HCT116 (cell line): Measurements from ENCODE around the gene OR5B21. TPM values are rescaled to one million over a fixed set of nuclear protein-coding genes. Genes with fewer than 3 reads are reported as not detected.

Experiments
- ATAC-seq: fragments of 200-7000 bp; cut with Tn5 transposase; 2 replicates; pipeline ENCODE4 v1.9.1; 2020; ENCODE audit warnings: mild to moderate bottlenecking, moderate library complexity
- BruUV-seq: library from RNA; stranded (reverse); fragments of 400-500 nt; replicated peaks from 2 replicates; lab custom pipeline; 2021; lab: Mats Ljungman, UMichigan
- CTCF ChIA-PET: fragments of 300-600 bp; sonication (Branson Sonifier 250); formaldehyde crosslinking; loops from one replicate; lab custom pipeline; 2021; ENCODE audit warnings: antibody characterized with exemption; lab: Charles Lee
- POLR2A ChIA-PET: fragments of 300-600, 350-600 bp; sonication (Branson Sonifier 250); formaldehyde crosslinking; loops from one replicate; lab custom pipeline; 2021; ENCODE audit warnings: antibody characterized with exemption; lab: Charles Lee
- RAD21 ChIA-PET, 2 experiments: fragments of 300-600 bp; sonication (Branson Sonifier 250); formaldehyde crosslinking; loops; one replicate each; lab custom pipeline; 2023; ENCODE audit warnings: low total read pairs in 2 of 2; ENCODE audit not compliant: uncharacterized antibody in 2 of 2, unreplicated experiment in 2 of 2, low non-redundant PET in 1 of 2; lab: Charles Lee
- DNase-seq: peaks from one replicate; pipeline ENCODE4 v3.0.0-alpha.2; 2010; ENCODE audit warnings: low read depth, low spot score
- H2AFZ ChIP-seq: fragments of 200-600 bp; shearing (Covaris generic), sonication (generic); 2 replicates; pipeline ENCODE4 v1.6.1; 2017; ENCODE audit warnings: low read depth, mixed run types, mixed read lengths, antibody characterized with exemption, low read length; ENCODE audit not compliant: poor library complexity, severe bottlenecking
- H3K27ac ChIP-seq: 2 replicates; pipeline ENCODE4 v1.5.1; 2012; ENCODE audit warnings: low read depth, low read length
- H3K27me3 ChIP-seq: fragments of 200-600 bp; sonication (generic); 2 replicates; pipeline ENCODE4 v1.6.1; 2016; ENCODE audit warnings: mixed run types, low read length, mixed read lengths; ENCODE audit not compliant: insufficient read depth
- H3K36me3 ChIP-seq, 2 experiments: fragments of 200-500 bp in 1 of 2; fragments of 200-600 bp in 1 of 2; sonication (Bioruptor generic) in 1 of 2; sonication (generic) in 1 of 2; 2 replicates each; pipeline versions ENCODE4 v1.5.1 to v1.6.1; 2014 to 2016; ENCODE audit warnings: low read length in 2 of 2, inconsistent platforms in 1 of 2, mixed read lengths in 1 of 2, mixed run types in 1 of 2; ENCODE audit not compliant: insufficient read depth in 2 of 2, control insufficient read depth in 1 of 2
- H3K4me1 ChIP-seq, 2 experiments: fragments of 200-600 bp in 1 of 2; sonication (generic) in 1 of 2; 2 replicates each; pipeline versions ENCODE4 v1.5.1 to v1.6.1; 2012 to 2017; ENCODE audit warnings: low read length in 2 of 2, inconsistent platforms in 1 of 2, mild to moderate bottlenecking in 1 of 2, mixed read lengths in 1 of 2, mixed run types in 1 of 2, moderate library complexity in 1 of 2; ENCODE audit not compliant: insufficient read depth in 2 of 2, control insufficient read depth in 1 of 2
- H3K4me2 ChIP-seq: fragments of 200-600 bp; sonication (generic); 2 replicates; pipeline ENCODE4 v1.6.1; 2017; ENCODE audit warnings: mixed run types, low read length, mixed read lengths
- H3K4me3 ChIP-seq, 2 experiments: fragments of 200-600 bp in 1 of 2; sonication (generic) in 1 of 2; replicated peaks in 1 of 2; 2 replicates each; pipeline ENCODE4 v1.5.1; 2011 to 2016; ENCODE audit warnings: low read length in 2 of 2, control low read depth in 1 of 2, low read depth in 1 of 2, mild to moderate bottlenecking in 1 of 2, mixed read lengths in 1 of 2, mixed run types in 1 of 2
- H3K79me2 ChIP-seq: fragments of 200-600 bp; sonication (generic); 2 replicates; pipeline ENCODE4 v1.6.1; 2017; ENCODE audit warnings: mild to moderate bottlenecking, mixed run types, low read length, moderate library complexity, mixed read lengths; ENCODE audit not compliant: insufficient read depth
- H3K9ac ChIP-seq: fragments of 200-600 bp; sonication (generic); 2 replicates; pipeline ENCODE4 v1.6.1; 2016; ENCODE audit warnings: low read length, mixed read lengths
- H3K9me2 ChIP-seq: fragments of 200-600 bp; sonication (generic), shearing (Covaris generic); 2 replicates; pipeline ENCODE4 v1.6.1; 2017; ENCODE audit warnings: mixed run types, mild to moderate bottlenecking, moderate library complexity; ENCODE audit not compliant: insufficient read depth
- H3K9me3 ChIP-seq, 2 experiments: fragments of 200-500 bp in 1 of 2; fragments of 200-600 bp in 1 of 2; sonication (Bioruptor generic) in 1 of 2; sonication (generic) in 1 of 2; 2 replicates each; pipeline ENCODE4 v1.6.1; 2014 to 2017; ENCODE audit warnings: low read length in 2 of 2, mixed read lengths in 2 of 2, inconsistent platforms in 1 of 2, low read depth in 1 of 2, mild to moderate bottlenecking in 1 of 2, mixed run types in 1 of 2, moderate library complexity in 1 of 2; ENCODE audit not compliant: control insufficient read depth in 1 of 2, insufficient read depth in 1 of 2
- H4K20me1 ChIP-seq: fragments of 200-600 bp; sonication (generic), shearing (Covaris generic); 2 replicates; pipeline ENCODE4 v1.6.1; 2017; ENCODE audit warnings: mixed run types, mild to moderate bottlenecking, moderate library complexity; ENCODE audit not compliant: insufficient read depth
- CBX3 ChIP-seq: IDR thresholded peaks from 2 replicates; pipeline ENCODE4 v1.6.1; 2012; ENCODE audit warnings: low read depth
- ELF1 ChIP-seq: IDR thresholded peaks from 2 replicates; pipeline ENCODE4 v1.6.1; 2012; ENCODE audit warnings: low read depth, borderline replicate concordance
- EZH2 ChIP-seq: fragments of 200-600 bp; sonication (generic); IDR thresholded peaks from 2 replicates; pipeline ENCODE4 v1.6.1; 2017; ENCODE audit warnings: antibody characterized with exemption, mixed run types
- EZH2phosphoT487 ChIP-seq: fragments of 200-600 bp; IDR thresholded peaks from 2 replicates; pipeline ENCODE4 v1.6.1; 2018; ENCODE audit warnings: antibody characterized with exemption, borderline replicate concordance
- FOSL1 ChIP-seq: IDR thresholded peaks from 2 replicates; pipeline ENCODE4 v1.6.1; 2012; ENCODE audit warnings: low read depth
- POLR2A ChIP-seq: IDR thresholded peaks from 2 replicates; pipeline ENCODE4 v1.7.0; 2011; ENCODE audit warnings: borderline replicate concordance; ENCODE audit not compliant: insufficient read depth, insufficient read length; ENCODE audit errors: extremely low read depth
- RAD21 ChIP-seq: IDR thresholded peaks from 2 replicates; pipeline ENCODE4 v1.6.1; 2012; ENCODE audit warnings: low read depth, mild to moderate bottlenecking
- SP1 ChIP-seq: IDR thresholded peaks from 2 replicates; pipeline ENCODE4 v1.6.1; 2012; ENCODE audit warnings: low read depth
- SRF ChIP-seq: IDR thresholded peaks from 2 replicates; pipeline ENCODE4 v1.6.1; 2012; ENCODE audit warnings: low read depth
- TCF7L2 ChIP-seq: IDR thresholded peaks from 2 replicates; pipeline ENCODE4 v1.7.0; 2011; ENCODE audit warnings: borderline replicate concordance, inconsistent platforms; ENCODE audit not compliant: insufficient read depth, insufficient read length; ENCODE audit errors: extremely low read depth
- ZFX ChIP-seq: fragments of 450-650 bp; IDR thresholded peaks from 2 replicates; pipeline ENCODE4 v1.6.1; 2017
- ZNF274 ChIP-seq: fragments of 200-500 bp; sonication (Bioruptor generic); IDR thresholded peaks from 2 replicates; pipeline ENCODE4 v1.6.1; 2014; ENCODE audit warnings: mild to moderate bottlenecking, low read depth, low read length, inconsistent platforms
- intact Hi-C: fragments of 100-400 bp; cut with micrococcal nuclease; formaldehyde crosslinking; loops from 2 replicates; pipeline ENCODE4 v1.10.0; 2022
- total RNA-seq: library from RNA; stranded (reverse); gene quantifications from one replicate; pipeline ENCODE4 v1.2.1, GENCODE V29; 2021; ENCODE audit not compliant: unreplicated experiment
- TF ChIP-seq, protein P1 (sequence below): IDR thresholded peaks from 2 replicates; pipeline ENCODE4 v1.6.1; 2012
- TF ChIP-seq, protein P2 (sequence below): IDR thresholded peaks from 2 replicates; pipeline ENCODE4 v1.6.1; 2011; ENCODE audit warnings: mild to moderate bottlenecking, low read length, moderate library complexity; ENCODE audit not compliant: insufficient replicate concordance; ENCODE audit errors: extremely low read depth
- TF ChIP-seq, protein P3 (sequence below): IDR thresholded peaks from 2 replicates; pipeline ENCODE4 v1.6.1; 2012
- TF ChIP-seq, protein P4 (sequence below): IDR thresholded peaks from 2 replicates; pipeline ENCODE4 v1.6.1; 2012; ENCODE audit warnings: low read depth

The OR5B21 gene
- total RNA-seq, 1 experiment from 2014 or later: not detected

DNA sequence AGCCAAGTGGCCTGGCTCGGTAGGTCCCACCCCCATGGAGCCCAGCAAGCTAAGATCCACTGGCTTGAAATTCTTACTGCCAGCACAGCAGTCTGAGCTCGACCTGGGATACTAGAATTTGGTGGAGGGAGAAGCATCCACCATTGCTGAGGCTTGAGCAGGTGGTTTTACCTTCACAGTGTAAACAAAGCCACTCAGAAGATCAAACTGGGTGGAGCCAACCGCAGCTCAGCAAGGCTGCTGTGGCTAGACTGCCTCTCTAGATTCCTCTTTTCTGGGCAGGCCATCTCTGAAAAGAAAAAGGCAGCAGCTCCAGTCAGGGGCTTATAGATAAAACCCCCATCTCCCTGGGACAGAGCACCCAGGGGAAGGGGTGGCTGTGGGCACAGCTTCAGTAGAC lies 22.3 kb upstream of the OR5B21 start:
- TF ChIP-seq EZH2phosphoT487 (no peak), EZH2 (no peak), ZFX (no peak), RAD21 (no peak), CBX3 (no peak), ELF1 (no peak)
- TF ChIP-seq, protein P1, sequence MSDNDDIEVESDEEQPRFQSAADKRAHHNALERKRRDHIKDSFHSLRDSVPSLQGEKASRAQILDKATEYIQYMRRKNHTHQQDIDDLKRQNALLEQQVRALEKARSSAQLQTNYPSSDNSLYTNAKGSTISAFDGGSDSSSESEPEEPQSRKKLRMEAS: no peak
- TF ChIP-seq, protein P2, sequence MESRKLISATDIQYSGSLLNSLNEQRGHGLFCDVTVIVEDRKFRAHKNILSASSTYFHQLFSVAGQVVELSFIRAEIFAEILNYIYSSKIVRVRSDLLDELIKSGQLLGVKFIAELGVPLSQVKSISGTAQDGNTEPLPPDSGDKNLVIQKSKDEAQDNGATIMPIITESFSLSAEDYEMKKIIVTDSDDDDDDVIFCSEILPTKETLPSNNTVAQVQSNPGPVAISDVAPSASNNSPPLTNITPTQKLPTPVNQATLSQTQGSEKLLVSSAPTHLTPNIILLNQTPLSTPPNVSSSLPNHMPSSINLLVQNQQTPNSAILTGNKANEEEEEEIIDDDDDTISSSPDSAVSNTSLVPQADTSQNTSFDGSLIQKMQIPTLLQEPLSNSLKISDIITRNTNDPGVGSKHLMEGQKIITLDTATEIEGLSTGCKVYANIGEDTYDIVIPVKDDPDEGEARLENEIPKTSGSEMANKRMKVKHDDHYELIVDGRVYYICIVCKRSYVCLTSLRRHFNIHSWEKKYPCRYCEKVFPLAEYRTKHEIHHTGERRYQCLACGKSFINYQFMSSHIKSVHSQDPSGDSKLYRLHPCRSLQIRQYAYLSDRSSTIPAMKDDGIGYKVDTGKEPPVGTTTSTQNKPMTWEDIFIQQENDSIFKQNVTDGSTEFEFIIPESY: no peak

DNA sequence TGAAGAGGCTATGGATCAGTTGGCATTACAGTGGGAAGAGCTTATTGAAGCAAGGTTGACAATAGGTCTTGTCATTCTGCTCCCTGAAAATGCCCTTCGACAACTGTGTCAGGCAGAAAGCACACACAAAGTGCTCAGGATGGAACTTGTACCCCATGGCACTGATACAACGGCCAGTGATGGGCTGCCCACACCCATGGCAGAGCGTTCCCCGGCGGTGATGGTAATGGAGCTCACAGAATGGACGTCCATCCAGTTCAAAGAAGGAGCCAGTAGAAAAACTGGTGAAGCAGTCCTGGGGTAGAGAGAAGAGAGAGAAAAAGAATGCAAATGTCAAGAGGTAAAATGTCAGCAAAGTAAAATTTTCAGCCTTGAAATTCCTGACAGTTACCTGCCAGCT lies 19.5 kb upstream of the OR5B21 start:
- no TSS peak for BruUV-seq
- Histone ChIP-seq H3K36me3 (no peaks in the 10 kb centered on the region), H3K27ac (no peak overlapping the region), H3K4me1 (peaks cover 0 to 8% of the 10 kb centered on the region in 2 experiments; a peak in 3 of 4 replicates), H3K4me3 (no peak overlapping the region), H3K79me2 (no peaks in the 10 kb centered on the region), H3K9ac (no peak overlapping the region), H2AFZ (no peak overlapping the region), H3K27me3 (no peaks in the 10 kb centered on the region), H4K20me1 (no peaks in the 10 kb centered on the region), H3K4me2 (no peak overlapping the region), H3K9me2 (no peaks in the 10 kb centered on the region), H3K9me3 (no peaks in the 10 kb centered on the region)
- no peak for ATAC-seq
- DNase-seq: no peak
- intact Hi-C loops: loop anchor here (10.0 kb wide), 1 partner anchor 393 kb away; no protein-coding TSS in a partner anchor
- ChIA-PET RAD21 (no interaction called here), CTCF (interaction anchor here (1.3 kb wide), 1 partner anchor 40 kb away, joined by 3 read pairs; no protein-coding TSS in a partner anchor), POLR2A (no interaction called here)
- TF ChIP-seq ZNF274: no peak
- TF ChIP-seq EZH2: no peak
- no peak for TF ChIP-seq POLR2A
- TF ChIP-seq SP1: no peak
- no peak for TF ChIP-seq TCF7L2
- TF ChIP-seq CBX3: no peak
- no peak for TF ChIP-seq RAD21
- TF ChIP-seq, protein P3, sequence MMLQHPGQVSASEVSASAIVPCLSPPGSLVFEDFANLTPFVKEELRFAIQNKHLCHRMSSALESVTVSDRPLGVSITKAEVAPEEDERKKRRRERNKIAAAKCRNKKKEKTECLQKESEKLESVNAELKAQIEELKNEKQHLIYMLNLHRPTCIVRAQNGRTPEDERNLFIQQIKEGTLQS: no peak
- TF ChIP-seq FOSL1: no peak
- TF ChIP-seq SRF: no peak
- TF ChIP-seq, protein P4, sequence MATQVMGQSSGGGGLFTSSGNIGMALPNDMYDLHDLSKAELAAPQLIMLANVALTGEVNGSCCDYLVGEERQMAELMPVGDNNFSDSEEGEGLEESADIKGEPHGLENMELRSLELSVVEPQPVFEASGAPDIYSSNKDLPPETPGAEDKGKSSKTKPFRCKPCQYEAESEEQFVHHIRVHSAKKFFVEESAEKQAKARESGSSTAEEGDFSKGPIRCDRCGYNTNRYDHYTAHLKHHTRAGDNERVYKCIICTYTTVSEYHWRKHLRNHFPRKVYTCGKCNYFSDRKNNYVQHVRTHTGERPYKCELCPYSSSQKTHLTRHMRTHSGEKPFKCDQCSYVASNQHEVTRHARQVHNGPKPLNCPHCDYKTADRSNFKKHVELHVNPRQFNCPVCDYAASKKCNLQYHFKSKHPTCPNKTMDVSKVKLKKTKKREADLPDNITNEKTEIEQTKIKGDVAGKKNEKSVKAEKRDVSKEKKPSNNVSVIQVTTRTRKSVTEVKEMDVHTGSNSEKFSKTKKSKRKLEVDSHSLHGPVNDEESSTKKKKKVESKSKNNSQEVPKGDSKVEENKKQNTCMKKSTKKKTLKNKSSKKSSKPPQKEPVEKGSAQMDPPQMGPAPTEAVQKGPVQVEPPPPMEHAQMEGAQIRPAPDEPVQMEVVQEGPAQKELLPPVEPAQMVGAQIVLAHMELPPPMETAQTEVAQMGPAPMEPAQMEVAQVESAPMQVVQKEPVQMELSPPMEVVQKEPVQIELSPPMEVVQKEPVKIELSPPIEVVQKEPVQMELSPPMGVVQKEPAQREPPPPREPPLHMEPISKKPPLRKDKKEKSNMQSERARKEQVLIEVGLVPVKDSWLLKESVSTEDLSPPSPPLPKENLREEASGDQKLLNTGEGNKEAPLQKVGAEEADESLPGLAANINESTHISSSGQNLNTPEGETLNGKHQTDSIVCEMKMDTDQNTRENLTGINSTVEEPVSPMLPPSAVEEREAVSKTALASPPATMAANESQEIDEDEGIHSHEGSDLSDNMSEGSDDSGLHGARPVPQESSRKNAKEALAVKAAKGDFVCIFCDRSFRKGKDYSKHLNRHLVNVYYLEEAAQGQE: no peak

More for the DNA sequence above, 22.3 kb upstream of the OR5B21 start:
- H4K20me1 ChIP-seq: no peaks in the 10 kb centered on the region
- H2AFZ ChIP-seq: no peak overlapping the region
- no TSS peak for BruUV-seq
- ChIA-PET RAD21 (no interaction called here), POLR2A (no interaction called here), CTCF (no interaction called here)
- H3K9me2 ChIP-seq: no peaks in the 10 kb centered on the region
- DNase-seq (no peak), ATAC-seq (no peak)
- H3K4me3 ChIP-seq: no peak overlapping the region
- intact Hi-C loops: no loop called here
- H3K4me1 ChIP-seq: no peaks in the 10 kb centered on the region
- H3K9me3 ChIP-seq: no peaks in the 10 kb centered on the region
- H3K9ac ChIP-seq: no peak overlapping the region
- no peaks in the 10 kb centered on the region for H3K79me2 ChIP-seq
- H3K27me3 ChIP-seq: no peaks in the 10 kb centered on the region
- H3K36me3 ChIP-seq: no peaks in the 10 kb centered on the region
- no peak overlapping the region for H3K27ac ChIP-seq
- H3K4me2 ChIP-seq: no peak overlapping the region
